ENCODE data around the gene HDAC11.
A peak's percentile ranks its signal among the peaks of the same experiment; 100 is the strongest.
"Not testable (repeated sequence)": the region's sequence is repeated elsewhere in the genome, so short reads cannot be mapped to it uniquely, and the experiment has no call there.

HDAC11 gene

DNA sequence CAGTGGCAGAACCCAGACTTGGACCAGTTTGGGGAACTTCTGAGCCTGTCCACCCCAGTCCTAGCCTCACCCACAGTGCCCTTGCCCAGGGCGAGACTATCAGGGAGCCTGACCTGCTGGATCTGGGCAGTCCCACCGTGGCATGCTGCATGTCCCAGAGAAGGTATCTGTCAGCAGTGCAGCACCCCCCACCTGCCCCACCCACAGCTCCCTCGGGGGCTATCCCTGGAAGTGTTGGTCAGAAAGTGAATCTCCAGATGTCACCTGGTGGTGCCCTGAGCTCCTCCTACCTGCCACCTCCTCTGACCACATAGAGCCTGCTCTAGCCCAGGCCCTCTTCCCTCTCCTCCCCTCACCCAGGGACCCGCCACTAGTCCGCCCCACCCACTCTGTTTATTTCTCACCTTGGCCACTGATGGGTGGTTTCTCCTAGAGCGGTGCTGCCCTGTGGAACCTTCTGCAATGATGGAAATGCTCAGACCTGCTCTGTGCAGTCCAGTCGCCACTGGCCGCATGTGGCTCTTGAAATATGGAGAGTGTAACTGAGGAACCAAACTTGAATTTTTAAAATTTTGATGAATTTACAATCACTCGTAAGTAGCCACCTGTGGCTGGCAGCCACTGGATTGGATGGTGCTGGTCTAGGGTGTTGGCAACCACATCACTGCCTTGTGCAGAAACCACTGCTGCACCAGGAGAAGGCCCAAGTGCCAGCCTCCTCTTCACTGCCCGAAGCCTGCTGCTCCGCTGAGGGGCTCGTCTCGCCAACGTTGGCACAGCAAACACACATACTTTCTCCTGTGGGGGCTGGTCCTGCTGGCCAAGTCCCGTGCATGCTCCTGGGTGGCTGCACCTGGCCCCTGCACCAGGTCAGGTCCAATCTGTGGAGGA lies 13.1 kb downstream of the HDAC11 start:
- DNase-seq (ENCODE audit: low read depth in 2 of 2): no peak

- no peak for DNase-seq (ENCODE audit: low read depth in 2 of 2)
These were observed 13.8 kb downstream of the HDAC11 start for GRCh38 chr3:13493867-13494441.

DNA sequence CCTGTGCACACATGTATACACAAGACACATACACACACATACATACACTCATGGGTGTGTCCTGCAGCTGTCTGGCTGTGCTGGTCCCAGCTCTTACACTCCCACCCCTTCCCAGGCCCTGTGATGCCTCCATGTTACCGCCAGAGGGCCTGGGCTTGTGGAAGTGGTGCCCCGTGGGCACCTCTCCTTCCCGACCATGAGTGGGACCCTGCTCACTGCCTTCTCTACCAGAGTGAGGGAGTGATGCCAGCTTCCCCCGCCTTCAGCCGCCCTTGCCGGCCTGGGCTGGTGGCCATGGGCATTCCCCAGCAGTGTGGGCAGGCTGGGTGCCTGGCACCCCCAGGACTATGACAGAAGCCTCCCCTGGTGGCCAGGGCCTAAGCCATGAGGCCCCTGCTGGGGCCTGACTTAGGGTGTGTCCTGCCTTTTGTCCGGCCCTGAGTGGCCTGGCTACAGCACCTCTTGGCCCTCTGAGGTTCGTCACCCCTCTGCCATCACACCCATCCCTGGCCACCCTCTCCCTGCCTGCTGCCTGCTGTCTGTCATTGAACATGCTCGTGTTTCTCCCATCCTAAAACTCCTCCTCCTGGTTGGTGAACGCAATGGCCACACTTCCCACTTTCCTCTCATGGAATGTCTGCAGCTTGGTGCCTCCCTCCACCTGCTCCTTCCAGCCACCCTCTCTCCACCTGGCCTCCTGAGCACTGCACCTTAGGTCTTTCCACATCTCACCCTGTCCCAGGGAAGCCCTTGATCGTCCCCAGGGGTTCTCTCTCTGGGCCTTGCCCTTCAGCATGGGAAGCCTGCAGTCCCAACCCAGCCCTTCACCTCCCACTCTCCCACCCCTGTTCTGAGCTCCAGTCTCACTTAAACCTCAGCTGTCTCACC lies 14.6 kb downstream of the HDAC11 start:
- no peak for DNase-seq (ENCODE audit: low read depth in 2 of 2)

- no peak for DNase-seq (ENCODE audit: low read depth in 2 of 2)
These were observed 15.3 kb downstream of the HDAC11 start for GRCh38 chr3:13495351-13495813.

- DNase-seq (ENCODE audit: low read depth in 2 of 2): peak; percentile 46 to 50
These were observed 16.0 kb downstream of the HDAC11 start for GRCh38 chr3:13495921-13496723.

GRCh38 chr3:13496879-13497278 lies 16.8 kb downstream of the HDAC11 start:
- no peak for DNase-seq (ENCODE audit: low read depth in 2 of 2)

- DNase-seq (ENCODE audit: low read depth in 2 of 2): no peak
These were observed 17.3 kb downstream of the HDAC11 start for GRCh38 chr3:13497386-13497785.

DNA sequence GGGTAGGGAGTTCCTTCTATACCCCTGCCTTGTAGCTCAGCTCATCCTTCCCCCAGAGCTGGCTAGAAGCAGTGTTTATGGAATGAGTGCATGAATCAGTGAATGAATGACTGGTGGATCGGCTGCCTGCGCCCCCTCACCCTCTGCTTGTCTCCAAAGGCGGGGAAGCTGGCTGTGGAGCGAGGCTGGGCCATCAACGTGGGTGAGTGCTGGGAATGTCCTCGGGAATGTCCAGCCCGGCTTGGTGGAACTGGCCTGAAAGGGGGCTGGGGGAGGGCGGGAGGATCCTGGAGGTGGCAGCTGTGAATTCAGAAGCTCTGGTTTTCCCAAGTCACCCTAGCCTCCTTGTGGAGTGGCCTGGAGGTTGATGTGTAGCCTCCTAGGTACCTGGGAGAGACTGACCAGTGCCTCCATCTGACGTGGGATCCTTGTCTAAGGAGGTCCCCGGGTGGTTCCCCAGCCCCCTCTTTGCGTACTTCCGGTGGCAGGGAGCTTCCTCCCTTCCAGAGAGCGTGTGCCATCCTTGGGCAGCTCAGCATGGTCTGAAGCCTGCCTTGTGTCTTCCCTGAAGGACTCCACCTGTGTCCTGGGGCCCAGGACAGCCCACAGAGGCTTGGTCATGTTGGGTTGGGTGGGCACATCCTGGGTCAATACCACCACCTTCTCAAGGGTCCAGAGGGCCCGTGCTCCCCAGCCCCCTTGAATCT lies 18.4 kb downstream of the HDAC11 start:
- no peak for DNase-seq (ENCODE audit: low read depth in 2 of 2)

GRCh38 chr3:13499246-13499645 lies 19.1 kb downstream of the HDAC11 start:
- not testable (repeated sequence) for DNase-seq (ENCODE audit: low read depth in 2 of 2)

DNA sequence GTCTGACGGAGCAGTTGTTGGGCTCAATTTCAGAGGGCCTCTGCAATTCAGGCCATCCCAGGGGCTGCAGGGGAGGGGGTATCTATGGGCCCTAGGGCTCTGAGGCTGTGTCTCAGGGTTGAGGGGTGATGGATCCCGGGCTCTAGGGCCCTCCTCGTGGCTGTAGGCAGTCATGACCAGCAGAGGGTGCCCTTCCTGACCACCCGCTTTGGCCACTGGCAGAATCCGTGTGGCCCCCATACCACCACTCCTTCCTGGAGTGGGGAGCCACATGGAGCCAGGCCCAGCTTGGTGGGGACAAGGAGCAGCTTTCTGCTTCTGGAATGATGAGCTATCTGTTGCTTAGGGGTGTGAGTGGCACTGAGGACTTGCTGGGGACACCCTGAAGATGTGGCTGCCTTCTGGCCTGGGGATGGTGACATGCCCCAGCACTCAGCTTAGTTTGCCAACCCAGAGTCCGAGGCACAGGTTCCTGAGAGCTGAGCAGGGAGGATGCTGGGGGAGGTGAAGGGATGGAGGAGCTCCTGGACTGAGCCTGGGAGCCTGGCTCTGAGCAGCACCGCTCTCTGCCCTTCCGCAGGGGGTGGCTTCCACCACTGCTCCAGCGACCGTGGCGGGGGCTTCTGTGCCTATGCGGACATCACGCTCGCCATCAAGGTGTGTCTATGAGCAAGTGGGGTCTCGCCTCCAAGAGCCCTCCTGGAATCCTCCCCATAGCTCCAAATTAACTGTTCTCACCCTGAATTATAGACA lies 20.2 kb downstream of the HDAC11 start:
- no peak for DNase-seq (ENCODE audit: low read depth in 2 of 2)

DNA sequence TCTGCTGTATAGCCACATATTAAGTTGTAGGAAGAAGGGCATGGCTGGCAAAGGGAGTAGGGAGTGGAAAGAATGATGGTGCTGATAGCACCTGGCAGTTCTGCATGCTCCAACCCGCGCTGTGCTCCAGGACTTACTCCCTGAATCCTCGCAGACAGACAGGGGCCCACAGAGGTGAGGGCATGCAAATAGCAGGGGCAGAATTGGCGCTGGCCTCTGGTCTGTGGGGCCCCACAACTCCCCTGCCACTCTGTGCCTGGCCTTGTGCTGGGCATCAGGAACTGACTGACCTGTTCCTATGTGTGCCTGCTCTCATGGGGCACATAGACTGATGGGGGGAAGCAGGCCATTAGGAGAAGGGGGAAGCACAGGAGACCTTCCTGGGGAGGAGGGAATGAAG lies 20.9 kb downstream of the HDAC11 start:
- no peak for DNase-seq (ENCODE audit: low read depth in 2 of 2)

DNA sequence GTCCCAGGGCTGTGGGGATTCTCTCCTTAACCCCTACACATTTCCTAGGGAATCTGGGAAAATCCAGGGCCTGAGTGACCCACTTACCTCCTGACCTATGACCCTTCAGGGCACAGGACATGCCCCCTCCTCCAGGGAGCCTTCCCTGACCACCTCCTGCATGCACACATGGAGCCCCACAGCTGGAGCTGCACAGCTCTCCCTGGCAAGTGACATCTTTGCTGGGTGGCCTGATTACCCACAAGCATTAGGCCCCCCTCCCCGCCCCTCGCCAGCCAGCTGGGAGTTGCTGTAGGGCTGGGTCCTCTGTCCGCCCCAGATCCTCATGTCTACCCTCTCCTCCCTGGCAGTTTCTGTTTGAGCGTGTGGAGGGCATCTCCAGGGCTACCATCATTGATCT lies 21.4 kb downstream of the HDAC11 start:
- no peak for DNase-seq (ENCODE audit: low read depth in 2 of 2)

- no peak for DNase-seq (ENCODE audit: low read depth in 2 of 2)
These were observed 22.1 kb downstream of the HDAC11 start for GRCh38 chr3:13501958-13502790.

- DNase-seq (ENCODE audit: low read depth in 2 of 2): no peak
These were observed 22.6 kb downstream of the HDAC11 start for GRCh38 chr3:13502791-13503060.

DNA sequence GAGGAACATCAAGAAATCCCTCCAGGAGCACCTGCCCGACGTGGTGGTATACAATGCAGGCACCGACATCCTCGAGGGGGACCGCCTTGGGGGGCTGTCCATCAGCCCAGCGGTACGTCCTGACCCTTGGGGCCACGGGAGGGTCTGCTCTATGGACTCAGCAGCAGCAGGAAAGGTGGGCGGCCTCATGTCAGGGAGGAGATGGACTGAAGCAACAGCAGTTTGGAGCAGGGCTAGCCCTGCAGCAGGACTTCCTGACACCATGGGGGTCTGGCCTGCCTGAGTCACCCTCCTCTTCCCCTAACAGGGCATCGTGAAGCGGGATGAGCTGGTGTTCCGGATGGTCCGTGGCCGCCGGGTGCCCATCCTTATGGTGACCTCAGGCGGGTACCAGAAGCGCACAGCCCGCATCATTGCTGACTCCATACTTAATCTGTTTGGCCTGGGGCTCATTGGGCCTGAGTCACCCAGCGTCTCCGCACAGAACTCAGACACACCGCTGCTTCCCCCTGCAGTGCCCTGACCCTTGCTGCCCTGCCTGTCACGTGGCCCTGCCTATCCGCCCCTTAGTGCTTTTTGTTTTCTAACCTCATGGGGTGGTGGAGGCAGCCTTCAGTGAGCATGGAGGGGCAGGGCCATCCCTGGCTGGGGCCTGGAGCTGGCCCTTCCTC lies 24.2 kb downstream of the HDAC11 start:
- DNase-seq (ENCODE audit: low read depth in 2 of 2): no peak

DNA sequence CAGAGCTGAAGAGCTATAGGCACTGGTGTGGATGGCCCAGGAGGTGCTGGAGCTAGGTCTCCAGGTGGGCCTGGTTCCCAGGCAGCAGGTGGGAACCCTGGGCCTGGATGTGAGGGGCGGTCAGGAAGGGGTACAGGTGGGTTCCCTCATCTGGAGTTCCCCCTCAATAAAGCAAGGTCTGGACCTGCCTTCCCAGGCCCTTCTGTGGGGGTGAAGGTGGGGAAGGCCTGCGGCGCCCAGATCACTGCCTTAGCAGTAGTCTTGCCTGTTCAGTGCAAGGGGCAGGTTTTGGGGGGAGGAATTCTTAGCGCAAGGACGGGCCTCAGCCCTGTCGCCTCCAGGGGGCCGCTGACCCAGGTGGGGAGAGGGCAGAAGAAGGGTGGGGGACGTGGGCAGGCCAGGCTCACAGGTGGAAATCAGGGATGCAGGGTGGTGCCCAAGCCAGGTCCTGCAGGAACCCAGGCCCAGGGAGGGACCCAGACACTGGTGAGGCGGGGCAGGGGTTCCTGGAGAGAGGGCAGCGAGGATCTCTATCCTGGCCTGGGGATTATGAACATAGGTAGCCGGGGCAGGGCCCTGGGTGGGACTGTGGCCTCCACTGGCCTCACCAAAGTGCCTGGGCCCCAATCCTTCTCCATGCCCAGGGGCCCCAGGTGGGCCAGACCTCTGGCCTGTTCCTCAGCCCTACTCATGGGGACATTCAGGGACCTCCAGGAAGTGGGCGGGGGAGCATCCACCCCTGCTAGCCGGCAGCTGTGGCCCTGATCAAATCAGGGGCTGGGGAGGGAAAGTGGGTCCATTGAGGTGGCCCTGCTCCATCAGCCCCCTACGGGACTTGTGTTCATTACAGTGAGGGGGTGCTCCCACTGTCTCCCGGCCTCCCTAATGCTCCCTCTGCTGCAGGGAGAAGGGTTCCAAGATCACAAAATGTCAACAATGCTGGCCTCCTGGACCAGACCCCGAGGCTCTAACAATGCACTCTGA lies 25.3 kb downstream of the HDAC11 start:
- DNase-seq (ENCODE audit: low read depth in 2 of 2): no peak

DNA sequence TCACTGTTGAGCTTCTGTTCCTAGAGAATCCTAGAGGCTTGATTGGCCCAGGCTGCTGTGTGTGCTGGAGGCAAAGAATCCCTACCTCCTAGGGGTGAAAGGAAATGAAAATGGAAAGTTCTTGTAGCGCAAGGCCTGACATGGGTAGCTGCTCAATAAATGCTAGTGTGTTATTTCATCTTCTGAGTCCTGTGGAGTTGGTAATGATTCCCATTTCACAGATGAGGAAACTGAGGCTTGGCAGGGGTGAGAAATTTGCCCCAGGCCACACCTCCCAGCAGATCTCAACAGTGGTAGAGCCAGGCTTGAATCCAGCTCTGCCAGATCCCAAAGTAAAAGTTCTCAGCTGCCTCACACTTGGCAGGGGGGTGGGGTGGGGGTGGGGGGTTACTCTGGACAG lies 26.1 kb downstream of the HDAC11 start:
- DNase-seq (ENCODE audit: low read depth in 2 of 2): no peak

DNA sequence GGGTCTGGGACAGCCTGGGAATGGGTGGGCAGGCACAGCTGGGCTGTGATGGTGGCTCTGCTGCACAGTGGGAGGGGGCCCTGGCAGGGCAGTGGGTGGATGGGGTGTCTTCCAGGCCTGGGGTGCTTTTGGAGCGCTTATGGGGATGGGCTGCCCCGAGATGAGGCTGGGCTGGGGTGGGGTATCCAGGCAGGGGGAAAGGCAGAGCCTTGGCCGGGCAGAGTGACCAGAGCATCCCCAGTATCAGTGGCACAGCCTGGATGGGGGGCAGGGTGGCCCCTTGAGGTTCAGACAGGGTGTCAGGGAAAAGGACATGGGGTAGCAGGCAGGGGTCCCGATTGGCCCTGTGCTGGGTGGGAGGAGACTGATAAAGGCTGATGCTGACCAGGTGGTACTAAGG lies 26.6 kb downstream of the HDAC11 start:
- no peak for DNase-seq (ENCODE audit: low read depth in 2 of 2)
